Measurements from ENCODE around the gene ZNF217.
A peak's percentile ranks its signal among the peaks of the same experiment; 100 is the strongest.
"Not testable (repeated sequence)": the region's sequence is repeated elsewhere in the genome, so short reads cannot be mapped to it uniquely, and the experiment has no call there.

The ZNF217 gene

DNA sequence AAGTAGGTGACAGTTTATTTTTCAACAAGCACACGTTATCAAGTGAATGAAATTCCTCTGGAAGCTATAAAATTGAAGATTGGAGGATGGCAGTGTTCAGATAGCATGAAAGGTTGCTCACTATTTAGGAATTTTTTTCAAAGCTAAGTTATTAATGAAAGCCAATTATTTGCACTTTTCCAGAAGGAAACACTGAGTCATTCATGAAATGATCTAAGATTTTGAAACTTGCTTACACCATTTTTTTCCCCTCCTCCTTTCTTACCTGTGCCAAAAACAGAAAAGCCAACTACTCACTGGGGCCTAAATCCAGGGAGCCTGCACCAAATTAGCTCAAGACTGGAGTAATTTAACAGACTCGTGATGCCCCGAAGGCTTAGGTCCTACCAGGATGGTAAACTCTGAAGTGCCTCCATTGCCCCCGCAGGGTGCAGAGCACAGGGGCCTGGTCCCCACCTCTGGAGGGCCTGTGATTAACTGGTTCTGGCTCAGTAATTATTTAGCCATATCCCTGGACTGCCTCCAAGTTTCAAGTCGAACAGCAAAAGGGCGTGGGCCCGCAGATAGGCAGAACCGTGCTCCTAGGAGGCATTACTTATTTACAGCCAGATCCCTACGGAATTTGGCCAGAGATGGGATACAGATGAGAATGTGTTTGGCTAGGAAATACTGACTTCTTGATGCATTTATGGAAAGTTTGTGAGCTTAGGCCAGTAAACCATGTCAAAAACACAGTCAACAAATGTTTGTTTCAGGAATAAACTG, 28.0 kb upstream of the ZNF217 start:
- peak; percentile 20 for DNase-seq (ENCODE audit: low spot score)

- not testable (repeated sequence) for DNase-seq (ENCODE audit: low spot score)
Measured at GRCh38 chr20:53618490-53619000, 24.9 kb upstream of the ZNF217 start.

GRCh38 chr20:53617791-53618489, 24.3 kb upstream of the ZNF217 start:
- DNase-seq (ENCODE audit: low spot score): no peak

DNA sequence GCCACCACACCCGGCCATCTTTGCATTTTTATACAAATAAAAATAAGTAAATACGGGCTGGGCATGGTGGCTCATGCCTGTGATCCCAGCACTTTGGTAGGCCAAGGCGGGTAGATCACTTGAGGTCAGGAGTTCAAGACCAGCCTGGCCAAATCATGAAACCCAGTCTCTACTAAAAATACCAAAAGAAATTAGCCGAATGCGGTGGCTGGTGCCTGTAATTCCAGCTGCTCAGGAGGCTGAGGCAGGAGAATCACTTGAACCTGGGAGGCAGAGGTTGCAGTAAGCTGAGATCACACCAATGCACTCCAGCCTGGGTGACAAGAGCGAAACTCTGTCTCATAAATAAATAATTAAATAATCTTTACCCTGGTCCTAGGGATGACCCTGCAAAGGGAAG, 22.9 kb upstream of the ZNF217 start:
- not testable (repeated sequence) for DNase-seq (ENCODE audit: low spot score)

DNA sequence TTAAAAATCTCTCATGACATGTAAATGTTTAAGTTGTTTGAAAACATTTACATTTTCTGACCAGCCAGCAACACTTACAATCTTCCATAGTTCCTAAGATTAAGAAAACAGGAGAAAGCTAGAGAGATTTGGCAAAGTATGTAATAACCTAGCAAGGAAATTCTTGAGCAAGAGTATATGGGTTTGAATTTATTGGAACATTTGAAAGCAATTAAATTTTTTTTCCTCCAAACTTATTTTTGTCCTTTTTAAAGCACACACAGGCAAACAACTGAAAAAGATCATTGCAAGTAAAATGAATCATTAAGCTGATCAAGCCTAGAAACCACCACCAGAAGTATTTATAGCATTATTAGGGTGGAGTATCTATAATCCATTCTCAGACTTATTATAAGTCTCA, 20.1 kb upstream of the ZNF217 start:
- no peak for DNase-seq (ENCODE audit: low spot score)

DNA sequence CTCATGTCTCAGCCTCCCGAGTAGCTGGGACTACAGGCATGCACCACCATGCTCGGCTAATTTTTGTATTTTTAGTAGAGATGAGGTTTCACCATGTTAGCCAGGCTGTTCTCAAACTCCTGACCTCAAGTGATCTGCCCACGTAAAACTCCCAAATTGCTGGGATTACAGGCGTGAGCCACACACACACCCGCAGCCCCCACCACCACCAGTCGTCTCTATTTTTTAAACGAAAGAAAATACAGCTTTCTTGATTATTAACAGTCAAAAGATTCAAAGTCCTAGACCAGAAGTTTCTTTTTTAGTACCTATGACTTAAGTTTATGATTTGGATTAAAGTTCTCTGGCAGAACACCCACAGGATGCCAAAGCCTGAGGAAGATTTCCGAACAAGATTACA, 18.6 kb upstream of the ZNF217 start:
- DNase-seq (ENCODE audit: low spot score): not testable (repeated sequence)

DNA sequence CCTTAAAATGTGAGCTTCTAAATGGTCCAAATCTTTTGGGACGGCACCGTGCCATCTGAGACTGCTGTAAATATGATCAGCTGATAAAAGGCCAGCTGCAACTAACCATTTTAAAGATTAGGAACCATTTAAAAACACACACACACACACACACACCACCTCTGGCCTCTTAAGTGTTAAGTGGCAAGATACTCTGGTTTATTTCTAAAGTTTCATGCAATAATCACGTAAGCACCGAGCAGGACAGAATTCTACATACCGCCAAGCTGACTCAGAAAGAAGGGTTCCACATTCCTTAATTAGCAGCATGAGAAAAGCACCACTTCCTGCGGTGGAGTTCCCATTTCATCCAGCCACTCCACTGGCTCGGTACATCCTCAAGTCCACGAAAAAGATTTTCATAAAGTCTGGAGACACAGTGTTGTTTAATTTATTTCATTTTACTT, 17.8 kb upstream of the ZNF217 start:
- peak; percentile 69 for DNase-seq (ENCODE audit: low spot score)

- DNase-seq (ENCODE audit: low spot score): peak; percentile 35
Measured at GRCh38 chr20:53609491-53610445, 16.1 kb upstream of the ZNF217 start.

DNA sequence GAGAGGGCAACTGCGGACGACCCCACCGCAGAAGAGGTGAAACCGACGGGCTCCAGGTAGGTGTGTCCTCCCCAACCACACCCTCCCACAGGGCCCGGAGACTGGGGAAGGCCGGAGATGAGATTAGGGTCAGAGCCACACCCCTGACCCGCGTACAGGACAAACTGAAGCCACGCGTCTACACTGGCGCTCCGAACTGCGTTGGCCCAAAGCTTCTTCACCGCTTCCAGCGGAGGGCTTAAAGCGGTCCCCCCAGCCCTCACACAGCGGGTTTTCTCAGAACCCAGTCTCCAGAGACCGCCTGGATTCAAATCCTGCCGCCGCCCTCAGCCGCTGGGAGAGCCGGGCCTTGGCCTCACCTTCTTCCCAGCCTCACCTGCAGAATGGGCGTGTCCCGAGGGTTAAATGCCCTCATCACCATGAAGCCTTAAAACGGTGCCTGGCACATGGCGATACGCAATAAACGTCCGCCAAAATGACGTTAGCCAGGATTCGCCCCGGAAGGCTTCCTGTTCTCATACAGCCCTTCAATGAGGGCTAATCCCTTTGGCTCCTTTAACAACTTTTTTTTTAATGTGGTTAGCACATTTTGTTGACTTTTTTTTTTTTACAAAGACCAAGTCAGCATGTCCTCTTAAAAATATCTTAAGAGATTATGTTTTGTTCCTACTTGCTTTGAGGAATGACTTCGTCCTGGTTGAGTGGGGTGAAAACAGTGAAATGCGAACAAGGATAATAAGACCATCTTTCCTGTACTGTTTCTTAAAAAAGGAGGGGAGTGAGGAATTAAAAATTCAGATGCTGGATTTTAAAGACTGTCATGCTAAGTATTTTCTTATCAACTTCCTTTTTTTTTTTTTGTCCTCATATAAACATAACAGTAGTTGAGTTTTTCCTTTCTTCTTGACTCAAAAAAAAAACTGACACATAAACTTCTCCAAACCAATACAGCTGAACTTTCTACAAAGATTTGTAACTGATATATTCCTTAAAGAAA, 15.1 kb upstream of the ZNF217 start:
- DNase-seq (ENCODE audit: low spot score): no peak

DNA sequence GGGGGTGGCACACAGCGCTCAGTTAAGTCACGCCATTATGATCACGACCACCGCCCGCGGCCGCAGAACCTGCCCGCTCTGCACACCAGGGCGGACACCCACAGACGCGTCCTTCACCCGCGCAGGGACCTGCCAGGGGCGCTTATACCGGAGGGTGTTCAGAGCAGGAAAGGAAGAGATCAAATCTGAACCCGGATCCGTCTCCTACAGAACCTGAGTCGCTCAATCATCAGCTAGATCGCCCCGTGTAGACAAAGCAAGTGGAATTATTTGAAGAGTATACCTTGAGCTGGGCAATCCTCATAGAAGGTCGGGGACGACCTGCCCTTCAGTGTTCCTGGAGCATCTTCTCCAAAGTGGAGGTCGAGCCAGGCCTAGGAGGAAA, 14.4 kb upstream of the ZNF217 start:
- no peak for DNase-seq (ENCODE audit: low spot score)

GRCh38 chr20:53606364-53606985, 12.8 kb upstream of the ZNF217 start:
- no peak for DNase-seq (ENCODE audit: low spot score)

GRCh38 chr20:53605401-53605800, 11.8 kb upstream of the ZNF217 start:
- DNase-seq (ENCODE audit: low spot score): not testable (repeated sequence)

DNA sequence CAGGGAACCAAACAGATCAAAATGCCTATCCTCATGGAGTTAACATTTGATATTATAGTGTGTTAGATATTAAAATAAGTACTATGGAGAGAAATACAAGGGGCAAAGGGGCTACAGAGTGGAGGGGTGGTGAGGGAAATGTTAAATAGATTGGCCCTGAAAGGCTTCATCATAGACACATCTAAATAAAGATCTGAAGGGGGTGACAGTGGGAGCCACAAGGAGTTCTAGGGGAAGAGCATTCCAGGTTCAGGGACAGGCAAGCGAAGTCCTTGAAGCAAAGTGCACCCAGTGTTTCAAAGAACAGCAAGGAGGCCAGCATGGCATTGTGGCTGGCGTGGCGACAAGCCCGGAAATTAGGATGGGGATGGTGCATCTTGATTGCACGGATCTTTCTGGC, 11.2 kb upstream of the ZNF217 start:
- DNase-seq (ENCODE audit: low spot score): not testable (repeated sequence)

GRCh38 chr20:53602661-53603060, 9.0 kb upstream of the ZNF217 start:
- DNase-seq (ENCODE audit: low spot score): no peak

GRCh38 chr20:53599910-53600632, 6.4 kb upstream of the ZNF217 start:
- no peak for DNase-seq (ENCODE audit: low spot score)

- no peak for DNase-seq (ENCODE audit: low spot score)
Measured at GRCh38 chr20:53599378-53599777, 5.7 kb upstream of the ZNF217 start.

DNA sequence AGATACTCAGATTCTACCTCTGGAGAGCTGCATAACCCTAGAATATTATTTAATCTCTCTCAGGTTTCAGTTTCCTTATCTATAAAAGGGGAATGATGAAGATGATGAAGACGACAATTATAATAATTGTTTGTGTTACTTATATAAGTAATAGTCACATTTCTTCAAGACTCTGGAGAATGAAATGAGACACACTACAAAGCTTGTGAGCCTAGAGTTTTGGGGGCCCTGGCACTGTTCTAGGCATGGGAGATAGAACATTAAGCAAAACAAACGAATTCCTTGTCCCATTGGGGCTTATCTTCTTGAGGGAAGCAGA, 5.4 kb upstream of the ZNF217 start:
- no peak for DNase-seq (ENCODE audit: low spot score)

DNA sequence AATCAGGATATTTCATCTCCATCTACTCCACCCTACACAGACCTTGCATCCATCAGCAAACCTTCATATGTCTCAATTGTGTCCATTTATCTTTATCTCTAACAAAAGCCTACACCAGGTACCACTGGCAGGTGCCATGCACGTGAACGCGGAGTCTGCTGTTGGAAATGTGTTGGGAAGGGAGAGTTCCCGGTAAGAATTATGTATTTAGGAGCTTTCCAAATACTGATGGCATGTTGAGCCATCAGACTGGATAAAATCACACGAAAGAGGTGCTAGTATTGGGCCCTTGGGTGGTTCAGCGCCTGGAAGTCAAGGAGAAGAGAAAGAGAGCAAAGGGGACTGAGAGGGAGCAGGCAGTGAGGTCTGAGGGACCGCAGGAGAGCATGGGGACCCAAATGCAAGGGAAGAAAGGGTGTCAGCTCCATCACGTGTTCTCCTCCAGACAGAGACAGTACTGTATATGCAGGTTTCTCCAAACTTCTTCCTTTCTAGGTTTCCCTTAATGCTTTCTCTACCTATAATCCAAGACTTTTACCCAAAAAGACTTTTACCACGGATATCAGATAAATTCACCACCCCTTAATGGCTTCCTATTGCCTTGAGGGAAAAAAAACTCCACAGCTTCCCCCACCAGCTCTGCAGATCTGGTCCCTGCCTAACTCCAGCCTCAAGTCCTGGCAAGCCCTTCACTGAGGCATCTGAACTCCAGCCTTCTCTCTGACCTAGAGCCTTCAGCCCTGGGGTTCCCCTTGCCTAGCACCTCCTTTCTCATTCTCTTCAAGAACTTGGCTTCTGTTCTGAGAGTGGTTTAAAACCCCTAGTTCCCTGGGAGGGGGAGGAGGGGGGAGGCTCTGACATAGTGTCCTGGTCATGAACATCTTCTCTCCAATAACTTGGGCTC, 4.8 kb upstream of the ZNF217 start:
- no peak for DNase-seq (ENCODE audit: low spot score)

All from pons (tissue), 1 donor.